OCI-M1 (cell line): ENCODE data around the gene ADCK2.
A peak's percentile ranks its signal among the peaks of the same experiment; 100 is the strongest.
"Not testable (repeated sequence)": the region's sequence is repeated elsewhere in the genome, so short reads cannot be mapped to it uniquely, and the experiment has no call there.

Source experiments
- DNase-seq: peaks from one replicate; lab custom pipeline; 2025; lab: John Stamatoyannopoulos, UW

Gene ADCK2

DNA sequence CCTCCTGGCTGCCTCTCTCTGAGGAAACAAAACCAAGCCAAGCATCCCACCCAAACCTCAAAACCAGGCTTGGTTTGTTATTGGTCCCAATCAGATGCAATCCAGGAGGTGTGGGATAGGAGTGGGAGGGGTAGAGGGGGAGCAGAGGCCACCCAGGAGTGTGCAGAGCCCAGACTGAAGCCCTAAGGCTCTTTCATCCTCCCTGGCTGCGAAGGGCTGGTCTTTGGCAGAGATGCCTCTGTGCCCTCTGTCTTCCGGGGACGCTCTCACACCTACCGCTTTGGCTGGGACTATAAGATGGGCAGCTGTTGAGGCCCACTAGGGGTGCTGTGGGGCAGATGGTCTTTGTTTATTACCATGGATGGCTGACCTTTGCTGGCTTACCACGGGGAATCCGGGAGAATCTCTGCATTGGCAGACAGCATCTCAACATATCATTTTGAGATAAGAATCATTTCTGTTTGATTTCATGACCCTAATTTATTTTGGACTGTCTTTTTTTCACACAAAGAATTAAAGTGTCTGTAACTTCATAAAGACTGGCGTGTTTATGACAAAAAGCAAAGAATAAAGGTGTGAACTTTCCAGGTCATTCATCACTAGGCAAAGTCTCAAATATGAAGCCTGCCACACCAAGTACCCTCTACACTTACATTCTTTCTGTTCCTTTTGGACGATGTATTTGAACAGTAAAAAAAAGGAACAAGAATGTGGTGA is 25.7 kb upstream of the ADCK2 start:
- DNase-seq = peak; percentile 42

- no peak for DNase-seq
These were observed 23.1 kb upstream of the ADCK2 start for GRCh38 chr7:140649556-140650205.

DNA sequence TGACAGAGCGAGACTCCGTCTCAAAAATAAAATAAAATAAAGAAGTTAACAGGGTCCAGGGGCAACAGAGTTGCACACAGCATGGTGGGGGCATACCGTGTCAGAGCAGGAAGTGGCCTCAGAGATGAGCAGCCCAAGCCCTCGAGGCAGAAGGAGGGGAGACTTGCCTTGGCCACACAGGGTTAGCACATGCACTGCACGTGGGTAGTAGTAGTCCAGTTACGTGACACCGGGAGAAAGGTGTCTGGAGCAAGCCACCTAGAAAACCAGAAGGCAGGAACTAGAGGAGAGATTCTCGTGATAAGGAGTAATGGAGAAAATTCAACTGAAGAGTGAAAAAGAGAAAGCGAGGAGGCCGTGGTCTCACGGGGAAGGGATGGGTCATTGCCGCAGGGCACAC is 22.4 kb upstream of the ADCK2 start:
- DNase-seq = no peak

DNA sequence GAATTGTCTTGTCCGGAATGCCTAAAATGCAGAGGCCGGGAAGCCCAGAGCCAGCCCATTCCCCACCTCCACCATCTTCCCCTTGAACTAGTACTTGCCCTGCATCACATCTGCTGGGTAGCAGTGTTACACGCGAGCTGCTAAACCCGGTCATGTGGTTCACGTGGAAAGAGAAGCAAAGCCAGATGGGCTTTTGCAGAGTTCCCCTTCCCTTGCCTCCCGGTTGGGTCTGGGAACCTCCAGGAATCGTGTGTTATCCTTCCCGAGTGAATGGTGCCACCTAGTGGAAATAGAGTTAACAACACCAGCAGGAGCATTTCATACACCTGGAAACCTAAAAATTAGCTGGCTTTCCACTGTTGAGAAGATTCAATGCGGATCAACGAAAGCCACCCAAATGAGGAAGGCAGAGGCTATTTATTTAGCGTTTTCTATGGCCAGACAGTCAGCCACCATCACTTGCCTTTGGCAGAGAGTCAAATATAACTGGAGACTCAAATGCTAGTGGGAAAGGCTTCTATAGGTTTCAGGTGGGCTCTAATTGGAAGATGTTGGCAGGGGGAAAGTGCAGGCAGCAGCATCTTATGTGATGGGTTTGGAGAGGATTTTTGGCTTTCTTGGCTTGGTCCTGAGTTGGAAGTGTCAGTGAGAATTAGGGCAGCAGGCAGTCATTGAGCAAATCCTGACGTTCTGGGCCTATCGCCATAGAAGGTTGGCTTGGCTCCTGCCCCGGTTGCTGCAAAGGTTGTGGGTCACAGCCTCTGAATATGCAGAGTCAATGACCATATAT is 19.2 kb upstream of the ADCK2 start:
- DNase-seq = peak; percentile 56

GRCh38 chr7:140654109-140654387 is 18.7 kb upstream of the ADCK2 start:
- no peak for DNase-seq

DNA sequence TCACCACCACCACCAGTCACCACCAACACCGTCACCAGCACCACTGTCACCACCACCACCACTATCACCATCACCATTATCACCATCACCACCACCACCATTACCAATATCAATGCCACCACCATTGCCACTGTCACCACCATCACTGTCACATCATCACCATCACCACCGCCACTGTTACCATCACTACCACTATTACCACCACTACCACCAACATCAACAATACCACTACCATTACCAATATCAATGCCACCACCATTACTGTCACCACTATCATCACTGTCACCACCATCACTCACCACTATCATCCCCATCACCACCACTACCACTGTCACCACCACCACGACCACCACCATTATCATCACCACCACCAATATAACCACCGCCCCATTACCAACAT is 18.1 kb upstream of the ADCK2 start:
- no peak for DNase-seq

DNA sequence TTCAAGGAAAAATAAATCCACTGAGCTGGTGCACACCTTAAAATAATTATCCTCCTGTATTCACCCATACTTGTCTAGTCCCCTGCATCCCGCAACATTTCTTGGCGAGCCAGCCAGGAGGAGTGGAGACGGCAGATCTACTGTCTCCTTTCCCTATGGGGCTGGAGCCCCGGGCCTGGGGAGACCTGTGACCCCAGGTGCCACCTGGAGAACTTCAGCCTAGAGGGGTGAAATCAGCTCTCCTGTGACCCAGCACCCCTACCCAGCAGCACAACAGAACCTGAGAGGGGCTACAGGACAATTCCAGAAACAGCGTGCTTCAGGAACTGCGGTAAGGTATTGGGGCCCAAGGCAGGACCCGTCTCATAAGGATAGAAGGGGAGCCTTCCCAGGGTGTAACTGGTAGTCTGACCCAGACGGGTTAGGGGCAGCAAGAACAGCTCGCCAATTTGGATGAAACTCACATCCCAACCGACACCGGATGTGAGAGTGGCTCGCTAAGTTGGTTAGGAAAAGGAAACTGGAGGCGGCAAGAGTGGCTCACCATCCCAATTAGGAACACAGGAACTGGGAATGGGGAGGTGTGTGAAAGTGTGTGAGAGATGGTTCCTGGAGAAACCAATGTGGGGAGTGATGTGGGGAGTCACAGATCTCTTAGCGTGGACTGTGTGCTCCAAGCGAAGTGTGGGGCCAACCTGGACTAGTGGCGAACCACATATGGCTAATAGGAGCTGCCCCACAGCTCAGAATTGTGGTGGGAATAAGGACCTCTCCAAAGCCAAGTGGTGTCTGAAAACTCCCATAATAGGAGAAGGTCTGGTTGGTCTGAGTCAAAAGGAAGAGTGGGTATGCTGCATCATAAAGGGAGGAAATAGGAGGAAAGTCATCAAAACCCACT is 17.0 kb upstream of the ADCK2 start:
- DNase-seq = no peak

GRCh38 chr7:140656548-140657515 is 15.9 kb upstream of the ADCK2 start:
- DNase-seq = peak; percentile 82

DNA sequence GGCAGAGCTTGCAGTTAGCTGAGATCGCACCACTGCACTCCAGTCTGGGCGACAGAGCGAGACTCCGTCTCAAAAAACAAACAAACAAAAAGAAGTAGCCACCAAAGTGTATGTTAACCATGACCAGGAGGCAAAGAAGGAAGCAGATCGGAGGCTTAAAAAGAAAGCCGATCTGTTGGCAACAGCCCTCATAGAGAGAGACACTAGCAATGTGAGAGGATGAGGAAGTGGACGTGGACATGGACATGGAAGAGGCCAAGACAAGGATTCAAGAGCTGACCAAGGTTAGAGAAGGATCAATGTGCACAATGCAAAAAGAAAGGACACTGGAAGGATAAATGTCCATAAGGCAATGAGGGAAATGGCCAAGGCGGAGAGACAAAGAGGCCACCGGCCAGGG is 14.9 kb upstream of the ADCK2 start:
- no peak for DNase-seq

- DNase-seq = no peak
These were observed 12.9 kb upstream of the ADCK2 start for GRCh38 chr7:140659856-140660255.

DNA sequence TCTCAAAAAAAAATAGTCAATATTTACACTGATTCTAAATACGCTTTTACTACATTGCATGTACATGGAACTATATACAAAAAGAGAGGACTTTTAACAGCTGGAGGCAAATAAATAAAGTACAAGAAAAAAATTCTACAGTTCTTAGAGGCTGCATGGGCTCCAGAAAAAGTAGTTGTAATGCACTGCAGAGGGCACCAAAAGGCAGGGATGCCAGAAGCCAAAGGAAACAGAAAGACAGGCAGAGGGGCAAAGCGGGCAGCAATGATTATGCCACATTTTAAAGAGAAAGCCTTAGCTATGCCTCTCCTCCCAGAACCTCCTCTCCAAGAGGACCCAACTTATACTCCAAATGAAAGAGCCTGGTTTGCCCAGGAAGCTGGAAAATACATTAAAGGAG is 11.6 kb upstream of the ADCK2 start:
- no peak for DNase-seq

DNA sequence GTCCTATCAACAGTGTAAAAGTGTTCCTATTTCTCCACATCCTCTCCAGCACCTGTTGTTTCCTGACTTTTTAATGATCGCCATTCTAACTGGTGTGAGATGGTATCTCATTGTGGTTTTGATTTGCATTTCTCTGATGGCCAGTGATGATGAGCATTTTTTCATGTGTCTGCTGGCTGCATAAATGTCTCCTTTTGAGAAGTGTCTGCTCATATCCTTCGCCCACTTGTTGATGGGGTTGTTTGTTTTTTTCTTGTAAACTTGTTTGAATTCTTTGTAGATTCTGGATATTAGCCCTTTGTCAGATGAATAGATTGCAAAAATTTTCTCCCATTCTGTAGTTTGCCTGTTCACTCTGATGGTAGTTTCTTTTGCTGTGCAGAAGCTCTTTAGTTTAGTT is 9.8 kb upstream of the ADCK2 start:
- not testable (repeated sequence) for DNase-seq

- DNase-seq = no peak
These were observed 5.3 kb upstream of the ADCK2 start for GRCh38 chr7:140667476-140667875.

DNA sequence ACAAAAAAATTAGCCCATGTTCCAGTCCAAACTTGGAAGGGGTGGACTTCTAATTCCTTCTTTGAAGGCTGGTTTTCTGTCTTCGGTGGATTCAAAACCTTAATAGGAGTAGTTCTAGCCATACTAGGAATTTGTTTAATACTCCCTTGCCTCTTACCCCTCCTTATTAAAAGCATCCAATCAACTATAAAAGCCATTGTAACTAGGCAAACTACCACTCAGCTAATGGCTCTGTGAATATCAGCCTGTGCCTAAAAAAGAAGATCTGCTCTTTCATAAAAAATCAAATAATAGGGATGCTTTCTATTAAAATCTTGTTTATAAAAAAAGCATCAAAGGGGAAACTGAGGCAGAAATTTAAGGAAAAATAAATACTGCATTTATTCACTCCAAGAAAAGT is 4.1 kb upstream of the ADCK2 start:
- no peak for DNase-seq

DNA sequence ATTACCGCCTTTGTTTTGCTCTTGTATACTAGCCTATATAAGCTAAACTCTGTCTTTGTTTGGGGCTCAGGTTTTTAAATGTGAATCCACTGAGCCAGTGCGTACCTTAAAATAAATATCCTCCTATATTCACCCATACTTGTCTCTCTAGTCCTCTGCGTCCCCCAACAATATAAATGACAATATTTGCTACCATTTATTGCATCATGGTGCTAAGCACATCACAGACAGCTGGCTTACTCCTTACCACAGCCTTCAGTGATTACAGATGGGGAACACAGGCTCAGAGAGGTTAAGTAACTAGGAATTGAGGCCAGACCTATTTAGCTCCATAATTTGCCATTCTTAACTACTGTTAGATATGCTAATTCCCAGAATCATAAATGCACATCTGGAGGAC is 3.4 kb upstream of the ADCK2 start:
- DNase-seq = no peak

- DNase-seq = not testable (repeated sequence)
These were observed 2.9 kb upstream of the ADCK2 start for GRCh38 chr7:140669862-140670261.

DNA sequence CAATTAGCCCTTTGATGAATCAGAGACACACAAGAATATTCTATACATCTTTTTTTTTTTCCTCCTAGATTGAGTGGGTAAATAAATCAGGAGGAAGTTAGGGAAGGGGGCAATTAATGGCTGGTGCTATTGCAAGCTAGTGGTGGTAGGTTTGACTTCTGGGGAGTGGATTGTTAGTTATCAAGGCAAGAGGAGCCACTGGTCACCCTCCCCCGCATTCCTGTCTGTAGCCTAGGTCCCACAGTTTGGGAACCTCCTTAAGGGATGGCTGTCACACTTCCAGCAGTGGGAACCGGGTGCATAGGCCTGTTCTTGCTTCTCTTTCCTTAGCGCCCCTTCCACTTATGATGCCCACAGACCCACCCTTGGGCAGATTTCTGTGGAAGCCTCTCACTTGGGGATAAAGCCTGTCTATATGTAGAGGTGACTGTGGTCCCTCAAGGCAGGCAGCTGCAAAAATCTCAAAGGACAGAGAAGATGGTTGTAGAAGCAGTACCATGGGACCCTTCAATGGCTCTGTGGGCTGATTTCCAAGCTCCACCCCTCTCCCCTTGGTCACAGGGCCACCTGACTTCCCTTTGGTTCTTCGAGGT is 2.3 kb upstream of the ADCK2 start:
- no peak for DNase-seq

DNA sequence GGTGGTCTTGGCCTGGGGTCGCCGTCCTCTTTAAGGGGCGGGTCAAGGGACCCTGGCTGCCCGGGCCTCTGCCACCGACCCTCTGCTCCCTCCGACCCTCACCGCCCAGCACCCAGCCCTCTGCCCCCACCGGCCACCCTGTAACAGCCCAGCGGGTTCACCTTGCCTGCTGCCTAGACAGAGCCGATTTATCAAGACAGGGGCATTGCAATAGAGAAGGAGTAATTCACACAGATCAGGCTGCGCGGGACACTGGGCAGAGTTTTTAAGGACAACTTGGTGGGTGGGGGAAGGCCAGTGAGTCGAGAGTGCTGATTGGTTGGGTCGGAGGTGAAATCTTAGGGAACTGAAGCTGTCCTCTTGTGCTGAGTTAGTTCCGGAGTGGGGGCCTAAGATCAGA is 779 bp upstream of the ADCK2 start:
- DNase-seq = no peak

DNA sequence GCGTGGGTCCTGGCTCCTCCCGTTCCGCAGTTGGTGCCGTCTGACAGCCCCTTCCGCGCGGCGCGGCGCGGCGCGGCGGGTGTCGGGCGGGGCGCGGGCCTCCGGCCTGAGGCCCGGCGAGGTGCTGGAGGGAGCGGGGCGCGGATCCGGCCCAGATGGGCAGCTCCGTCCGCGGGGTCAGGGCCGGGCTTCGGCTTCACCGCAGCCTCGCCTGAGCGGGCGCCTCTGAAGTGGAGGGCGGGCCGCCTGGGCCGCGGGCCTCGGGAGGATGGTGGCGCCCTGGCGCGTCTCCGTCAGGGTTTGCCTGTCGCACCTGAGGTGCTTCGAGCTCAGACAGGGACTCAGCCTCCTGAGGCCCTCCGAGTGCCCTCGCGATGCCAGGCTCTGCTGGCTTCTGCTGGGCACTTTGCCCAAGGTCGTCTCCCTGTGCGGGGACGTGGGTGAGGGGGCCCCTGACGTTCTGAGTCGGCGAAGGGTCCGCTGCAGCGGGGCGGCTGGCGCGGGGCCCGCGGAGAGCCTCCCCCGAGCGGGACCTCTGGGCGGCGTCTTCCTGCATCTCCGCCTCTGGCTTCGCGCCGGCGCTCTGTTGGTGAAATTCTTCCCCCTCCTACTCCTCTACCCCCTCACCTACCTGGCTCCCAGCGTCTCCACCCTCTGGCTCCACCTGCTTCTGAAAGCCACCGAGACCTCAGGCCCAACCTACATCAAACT is 473 bp downstream of the ADCK2 start:
- DNase-seq = peak; percentile 47

DNA sequence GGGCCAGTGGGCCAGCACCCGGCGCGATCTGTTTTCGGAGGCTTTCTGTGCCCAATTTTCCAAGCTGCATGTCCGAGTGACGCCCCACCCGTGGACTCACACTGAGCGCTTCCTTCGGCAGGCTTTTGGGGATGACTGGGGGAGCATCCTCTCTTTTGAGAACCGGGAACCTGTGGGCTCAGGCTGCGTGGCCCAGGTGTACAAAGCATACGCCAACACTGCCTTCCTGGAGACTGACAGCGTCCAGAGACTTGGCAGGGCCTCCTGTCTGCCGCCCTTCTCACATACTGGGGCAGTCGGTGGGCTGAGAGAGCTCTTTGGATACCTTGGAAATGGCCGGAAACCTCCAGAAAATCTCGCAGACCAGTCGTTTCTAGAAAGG is 1.0 kb downstream of the ADCK2 start:
- no peak for DNase-seq
